ENCODE measurements around the gene NECAB2. TPM values are rescaled to one million over a fixed set of nuclear protein-coding genes. Genes with fewer than 3 reads are reported as not detected.

The NECAB2 gene
- total and polyA plus RNA-seq, 3 experiments from 2014 or later = not detected

- Mint-ChIP-seq H3K27ac (no peak overlapping the region), H3K27me3 (peaks cover 5 to 16% of the 10 kb centered on the region in 2 donors), H3K4me3 (no peak overlapping the region), H3K36me3 (peaks cover 0 to 3% (median 0%) of the 10 kb centered on the region in 3 donors), H3K9me3 (peaks cover 5 to 10% (median 8%) of the 10 kb centered on the region in 5 donors), H3K4me1 (peaks cover 9 to 10% (median 9%) of the 10 kb centered on the region in 3 donors)
- no peak for DNase-seq
- H3K27me3 ChIP-seq (ENCODE audit: insufficient read depth, low read length, poor library complexity, severe bottlenecking) = no peaks in the 10 kb centered on the region
- no peak overlapping the region for H3K4me3 ChIP-seq (ENCODE audit: low read length)
- ChIA-PET CTCF (no interaction called here), POLR2A (no interaction called here)
- no peaks in the 10 kb centered on the region for H3K9me3 ChIP-seq (ENCODE audit: low read length)
- no peaks in the 10 kb centered on the region for H3K36me3 ChIP-seq (ENCODE audit: insufficient read depth, low read length)
- H3K4me1 ChIP-seq (ENCODE audit: insufficient read depth, low read length) = no peaks in the 10 kb centered on the region
- no peak overlapping the region for H3K27ac ChIP-seq (ENCODE audit: low read depth, low read length)
These were observed 48.4 kb downstream of the NECAB2 start for GRCh38 chr16:84016477-84016876.

DNA sequence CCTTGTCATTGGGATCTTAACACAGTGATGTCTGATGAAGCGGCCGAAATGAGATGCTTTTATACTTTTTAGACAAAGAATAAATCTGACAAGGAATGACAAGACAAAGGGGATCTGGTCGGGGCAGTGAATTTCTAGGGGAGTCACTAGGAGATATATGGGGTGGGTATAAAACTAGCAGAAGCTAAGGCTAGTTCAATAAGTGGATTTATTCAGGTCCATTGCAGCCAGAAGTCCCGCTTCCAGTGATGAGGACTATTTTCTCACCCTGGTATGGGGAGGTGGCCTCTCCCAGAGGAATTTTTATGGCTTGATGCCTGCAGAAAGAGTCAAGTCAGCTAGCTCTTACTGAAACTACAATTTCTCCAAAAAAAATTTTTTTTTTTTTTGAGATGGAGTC lies 50.7 kb downstream of the NECAB2 start:
- Histone ChIP-seq H3K27me3 (ENCODE audit: insufficient read depth, low read length, poor library complexity, severe bottlenecking) (no peaks in the 10 kb centered on the region), H3K4me1 (ENCODE audit: insufficient read depth, low read length) (no peaks in the 10 kb centered on the region), H3K36me3 (ENCODE audit: insufficient read depth, low read length) (no peaks in the 10 kb centered on the region), H3K4me3 (ENCODE audit: low read length) (no peak overlapping the region), H3K9me3 (ENCODE audit: low read length) (no peaks in the 10 kb centered on the region), H3K27ac (ENCODE audit: low read depth, low read length) (no peak overlapping the region)
- Mint-ChIP-seq H3K36me3 (peaks cover 0 to 4% (median 0%) of the 10 kb centered on the region in 3 donors), H3K27ac (no peak overlapping the region), H3K4me3 (no peak overlapping the region), H3K27me3 (peaks cover 10 to 30% of the 10 kb centered on the region in 2 donors), H3K9me3 (peaks cover 10 to 16% (median 14%) of the 10 kb centered on the region in 5 donors), H3K4me1 (peaks cover 9 to 10% (median 9%) of the 10 kb centered on the region in 3 donors)
- ChIA-PET CTCF (interaction anchor here (0.7 kb wide), 1 partner anchor 242 kb away, joined by 3 read pairs; no protein-coding TSS in a partner anchor), POLR2A (no interaction called here)
- DNase-seq = no peak

GRCh38 chr16:84020353-84020752 lies 52.3 kb downstream of the NECAB2 start:
- POLR2A ChIA-PET = no interaction called here
- no peak overlapping the region for H3K4me3 Mint-ChIP-seq
- no peak overlapping the region for H3K27ac Mint-ChIP-seq

DNA sequence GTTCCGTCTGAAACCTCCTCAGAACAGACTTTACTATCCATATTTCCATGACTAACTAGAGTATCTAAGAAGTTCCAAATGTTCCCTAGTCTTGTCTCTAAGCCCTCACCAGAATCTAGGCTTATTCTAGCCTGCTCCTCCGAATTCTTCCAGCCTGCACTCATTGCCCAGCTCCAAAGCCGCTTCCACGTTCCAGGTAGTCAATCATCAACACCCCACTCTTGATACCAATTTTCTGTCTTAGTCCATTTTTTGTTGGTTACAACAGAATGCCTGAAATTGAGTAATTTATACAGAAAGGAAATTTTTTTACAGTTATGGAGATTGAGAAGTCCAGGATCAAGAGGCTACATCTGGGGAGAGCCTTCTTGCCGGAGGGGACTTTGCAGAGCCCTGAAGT lies 53.4 kb downstream of the NECAB2 start:
- Mint-ChIP-seq H3K4me3 (no peak overlapping the region), H3K27ac (no peak overlapping the region), H3K27me3 (peaks cover 10 to 28% of the 10 kb centered on the region in 2 donors), H3K36me3 (peaks cover 0 to 4% (median 0%) of the 10 kb centered on the region in 3 donors), H3K9me3 (peaks cover 9 to 16% (median 12%) of the 10 kb centered on the region in 5 donors), H3K4me1 (no peaks in the 10 kb centered on the region)
- Histone ChIP-seq H3K4me1 (ENCODE audit: insufficient read depth, low read length) (no peaks in the 10 kb centered on the region), H3K27ac (ENCODE audit: low read depth, low read length) (no peak overlapping the region), H3K27me3 (ENCODE audit: insufficient read depth, low read length, poor library complexity, severe bottlenecking) (no peaks in the 10 kb centered on the region), H3K4me3 (ENCODE audit: low read length) (no peak overlapping the region), H3K9me3 (ENCODE audit: low read length) (no peaks in the 10 kb centered on the region), H3K36me3 (ENCODE audit: insufficient read depth, low read length) (no peaks in the 10 kb centered on the region)
- no peak for DNase-seq
- POLR2A ChIA-PET = no interaction called here
- CTCF ChIA-PET = no interaction called here

More at GRCh38 chr16:84020353-84020752, 52.3 kb downstream of the NECAB2 start:
- CTCF ChIA-PET = no interaction called here
- DNase-seq = no peak
- Histone ChIP-seq H3K4me1 (ENCODE audit: insufficient read depth, low read length) (no peaks in the 10 kb centered on the region), H3K9me3 (ENCODE audit: low read length) (no peaks in the 10 kb centered on the region), H3K4me3 (ENCODE audit: low read length) (no peak overlapping the region), H3K27me3 (ENCODE audit: insufficient read depth, low read length, poor library complexity, severe bottlenecking) (no peaks in the 10 kb centered on the region), H3K36me3 (ENCODE audit: insufficient read depth, low read length) (no peaks in the 10 kb centered on the region), H3K27ac (ENCODE audit: low read depth, low read length) (no peak overlapping the region)
- H3K27me3 Mint-ChIP-seq = peaks cover 10 to 30% of the 10 kb centered on the region in 2 donors
- H3K4me1 Mint-ChIP-seq = no peaks in the 10 kb centered on the region
- H3K36me3 Mint-ChIP-seq = peaks cover 0 to 4% (median 0%) of the 10 kb centered on the region in 3 donors
- peaks cover 9 to 16% (median 12%) of the 10 kb centered on the region in 5 donors for H3K9me3 Mint-ChIP-seq

- Mint-ChIP-seq H3K4me1 (no peaks in the 10 kb centered on the region), H3K36me3 (peaks cover 0 to 4% (median 0%) of the 10 kb centered on the region in 3 donors), H3K4me3 (no peak overlapping the region), H3K9me3 (peaks cover 9 to 16% (median 12%) of the 10 kb centered on the region in 5 donors), H3K27me3 (peaks cover 10 to 34% of the 10 kb centered on the region in 2 donors), H3K27ac (no peak overlapping the region)
- CTCF ChIA-PET = no interaction called here
- Histone ChIP-seq H3K4me1 (ENCODE audit: insufficient read depth, low read length) (no peaks in the 10 kb centered on the region), H3K36me3 (ENCODE audit: insufficient read depth, low read length) (no peaks in the 10 kb centered on the region), H3K4me3 (ENCODE audit: low read length) (no peak overlapping the region), H3K27me3 (ENCODE audit: insufficient read depth, low read length, poor library complexity, severe bottlenecking) (no peaks in the 10 kb centered on the region), H3K9me3 (ENCODE audit: low read length) (no peaks in the 10 kb centered on the region), H3K27ac (ENCODE audit: low read depth, low read length) (no peak overlapping the region)
- POLR2A ChIA-PET = no interaction called here
- no peak for DNase-seq
These were observed 54.6 kb downstream of the NECAB2 start for GRCh38 chr16:84022644-84023043.

DNA sequence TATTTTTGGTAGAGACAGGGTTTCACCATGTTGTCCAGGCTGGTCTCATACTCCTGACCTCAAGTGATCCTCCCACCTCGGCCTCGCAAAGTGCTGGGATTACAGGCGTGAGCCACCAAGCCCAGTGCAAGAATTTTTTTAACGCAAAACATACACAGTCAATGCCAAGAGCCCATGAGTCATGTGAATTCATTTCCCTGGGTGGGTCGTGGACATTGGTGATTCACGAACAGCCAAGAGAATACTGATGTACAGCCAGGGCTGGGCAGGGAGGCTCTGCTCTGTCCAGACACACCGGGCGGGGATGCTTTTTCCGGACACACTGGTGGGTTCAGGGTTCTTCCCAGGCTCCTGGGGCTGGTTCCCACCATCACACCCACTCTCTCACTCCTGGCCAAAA lies 56.8 kb downstream of the NECAB2 start:
- Mint-ChIP-seq H3K9me3 (peaks cover 8 to 12% (median 10%) of the 10 kb centered on the region in 5 donors), H3K4me3 (no peak overlapping the region), H3K4me1 (peaks cover 5 to 7% (median 7%) of the 10 kb centered on the region in 3 donors), H3K27ac (no peak overlapping the region), H3K27me3 (peaks cover 12 to 46% of the 10 kb centered on the region in 2 donors), H3K36me3 (peaks cover 0 to 4% (median 0%) of the 10 kb centered on the region in 3 donors)
- DNase-seq = no peak
- Histone ChIP-seq H3K27ac (ENCODE audit: low read depth, low read length) (no peak overlapping the region), H3K4me1 (ENCODE audit: insufficient read depth, low read length) (no peaks in the 10 kb centered on the region), H3K27me3 (ENCODE audit: insufficient read depth, low read length, poor library complexity, severe bottlenecking) (no peaks in the 10 kb centered on the region), H3K36me3 (ENCODE audit: insufficient read depth, low read length) (no peaks in the 10 kb centered on the region), H3K4me3 (ENCODE audit: low read length) (no peak overlapping the region), H3K9me3 (ENCODE audit: low read length) (no peaks in the 10 kb centered on the region)
- CTCF ChIA-PET = no interaction called here
- POLR2A ChIA-PET = no interaction called here

DNA sequence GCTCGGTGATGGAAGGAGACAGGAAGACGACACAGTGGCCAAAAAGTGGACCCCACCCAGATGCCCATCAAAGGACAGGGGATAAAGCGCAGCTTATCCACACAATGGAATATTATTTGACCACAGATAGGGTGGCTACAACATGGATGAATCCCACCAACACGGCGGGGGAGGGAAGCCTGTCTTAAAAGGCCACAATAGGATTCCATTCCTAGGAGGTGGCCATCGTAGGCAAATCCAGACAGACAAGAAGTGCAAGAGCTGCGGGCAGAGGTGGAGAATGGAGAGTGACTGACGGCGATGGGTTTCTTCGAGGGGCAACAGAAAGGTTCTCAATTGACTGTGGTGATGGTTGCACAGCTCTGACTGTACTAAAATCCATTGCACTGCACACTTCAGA lies 58.6 kb downstream of the NECAB2 start:
- peaks cover 12 to 47% of the 10 kb centered on the region in 2 donors for H3K27me3 Mint-ChIP-seq
- Histone ChIP-seq H3K27me3 (ENCODE audit: insufficient read depth, low read length, poor library complexity, severe bottlenecking) (no peaks in the 10 kb centered on the region), H3K4me1 (ENCODE audit: insufficient read depth, low read length) (no peaks in the 10 kb centered on the region), H3K27ac (ENCODE audit: low read depth, low read length) (no peak overlapping the region), H3K36me3 (ENCODE audit: insufficient read depth, low read length) (no peaks in the 10 kb centered on the region), H3K4me3 (ENCODE audit: low read length) (no peak overlapping the region), H3K9me3 (ENCODE audit: low read length) (no peaks in the 10 kb centered on the region)
- H3K4me1 Mint-ChIP-seq = peaks cover 7 to 9% (median 7%) of the 10 kb centered on the region in 3 donors
- H3K9me3 Mint-ChIP-seq = peaks cover 2 to 5% (median 5%) of the 10 kb centered on the region in 5 donors
- POLR2A ChIA-PET = no interaction called here
- no peak overlapping the region for H3K27ac Mint-ChIP-seq
- H3K36me3 Mint-ChIP-seq = no peaks in the 10 kb centered on the region
- no peak overlapping the region for H3K4me3 Mint-ChIP-seq
- CTCF ChIA-PET = no interaction called here
- no peak for DNase-seq

DNA sequence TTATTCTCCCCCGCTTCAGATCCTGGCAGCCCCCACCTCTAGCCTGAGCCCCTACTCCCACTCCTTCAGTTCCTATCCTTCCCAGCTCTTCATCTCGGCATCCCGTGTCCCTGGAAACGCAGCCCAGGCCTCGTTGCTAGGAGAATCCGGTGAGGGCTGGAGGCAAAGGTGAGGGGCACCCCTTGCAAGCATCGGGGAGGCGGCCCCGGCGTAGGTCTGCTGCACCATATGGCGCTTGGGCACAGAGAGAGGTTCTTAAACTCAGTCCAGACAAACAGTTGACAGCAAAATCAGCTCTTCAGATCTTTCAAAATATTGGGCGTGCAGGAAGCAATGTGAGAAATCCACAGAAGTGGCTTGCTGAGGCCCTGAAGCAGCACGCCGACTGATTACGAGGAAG lies 59.6 kb downstream of the NECAB2 start:
- peaks cover 7 to 9% (median 7%) of the 10 kb centered on the region in 3 donors for H3K4me1 Mint-ChIP-seq
- no peak overlapping the region for H3K4me3 ChIP-seq (ENCODE audit: low read length)
- H3K36me3 Mint-ChIP-seq = no peaks in the 10 kb centered on the region
- no peak for DNase-seq
- H3K4me3 Mint-ChIP-seq = no peak overlapping the region
- no peak overlapping the region for H3K27ac ChIP-seq (ENCODE audit: low read depth, low read length)
- no peaks in the 10 kb centered on the region for H3K9me3 ChIP-seq (ENCODE audit: low read length)
- H3K9me3 Mint-ChIP-seq = peaks cover 0 to 2% (median 0%) of the 10 kb centered on the region in 5 donors
- no peaks in the 10 kb centered on the region for H3K36me3 ChIP-seq (ENCODE audit: insufficient read depth, low read length)
- H3K27me3 ChIP-seq (ENCODE audit: insufficient read depth, low read length, poor library complexity, severe bottlenecking) = no peaks in the 10 kb centered on the region
- ChIA-PET CTCF (no interaction called here), POLR2A (no interaction called here)
- H3K27me3 Mint-ChIP-seq = peaks cover 9 to 48% of the 10 kb centered on the region in 2 donors
- no peak overlapping the region for H3K27ac Mint-ChIP-seq
- H3K4me1 ChIP-seq (ENCODE audit: insufficient read depth, low read length) = no peaks in the 10 kb centered on the region

Measured in CD8-positive, alpha-beta memory T cell (primary cell).